Urinary bladder (tissue), 4 donors: ENCODE data around the gene FCER2. TPM values are rescaled to one million over a fixed set of nuclear protein-coding genes. Genes with fewer than 3 reads are reported as not detected.
A peak's percentile ranks its signal among the peaks of the same experiment; 100 is the strongest.

Experiments
- DNase-seq: peaks from one replicate; pipeline ENCODE4 v3.0.0-alpha.2; 2015; ENCODE audit errors: extremely low spot score
- H3K27ac ChIP-seq: one replicate; pipeline ENCODE4 v1.5.1; 2013; ENCODE audit warnings: low read depth, mild to moderate bottlenecking, moderate library complexity
- H3K36me3 ChIP-seq: one replicate; pipeline ENCODE4 v1.6.1; 2013; ENCODE audit warnings: mild to moderate bottlenecking, moderate library complexity; ENCODE audit not compliant: insufficient read depth
- H3K4me1 ChIP-seq: one replicate; pipeline ENCODE4 v1.6.1; 2013; ENCODE audit warnings: mild to moderate bottlenecking, moderate library complexity; ENCODE audit not compliant: insufficient read depth
- H3K4me3 ChIP-seq: one replicate; pipeline ENCODE4 v1.5.1; 2013; ENCODE audit warnings: low read depth, low read length
- WGBS: extraction: QIAGEN DNeasy Blood & Tissue Kit; methylation state at CpG from one replicate; pipeline ENCODE4 v1.1.7; 2013; 5-methylcytosine and 5-hydroxymethylcytosine counted together
- polyA plus RNA-seq: library from polyadenylated mRNA; stranded (reverse); fragments of 200-250 nt; gene quantifications from one replicate; pipeline ENCODE4 v1.2.3, GENCODE V29; 2013
- total RNA-seq: library from RNA; depleted of rRNA; stranded (reverse); fragments of >200 nt; gene quantifications from one replicate; pipeline ENCODE4 v1.2.3, GENCODE V29; 2014
- donor health status: healthy with polysubstance abuse.
- donor health status: healthy.

The FCER2 gene
- total and polyA plus RNA-seq, 2 donors, result 0.21 to 0.90 TPM

DNA sequence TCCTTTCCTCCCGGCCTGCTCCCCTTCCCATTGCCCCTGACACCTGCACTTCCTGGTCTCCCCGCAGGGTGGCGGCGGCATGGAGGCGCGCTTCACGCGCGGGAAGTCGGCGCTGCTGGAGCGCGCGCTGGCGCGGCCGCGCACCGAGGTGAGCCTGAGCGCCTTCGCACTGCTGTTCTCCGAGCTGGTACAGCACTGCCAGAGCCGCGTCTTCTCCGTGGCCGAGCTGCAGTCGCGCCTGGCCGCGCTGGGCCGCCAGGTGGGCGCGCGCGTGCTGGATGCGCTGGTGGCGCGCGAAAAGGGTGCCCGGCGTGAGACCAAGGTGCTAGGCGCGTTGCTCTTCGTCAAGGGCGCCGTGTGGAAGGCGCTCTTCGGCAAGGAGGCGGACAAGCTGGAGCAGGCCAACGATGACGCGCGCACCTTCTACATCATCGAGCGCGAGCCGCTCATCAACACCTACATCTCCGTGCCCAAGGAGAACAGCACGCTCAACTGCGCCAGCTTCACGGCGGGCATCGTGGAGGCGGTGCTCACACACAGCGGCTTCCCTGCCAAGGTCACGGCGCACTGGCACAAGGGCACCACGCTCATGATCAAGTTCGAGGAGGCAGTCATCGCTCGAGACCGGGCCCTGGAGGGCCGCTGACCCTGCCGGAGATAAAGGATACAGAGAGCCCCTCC, 19.6 kb downstream of the FCER2 start:
- Histone ChIP-seq H3K4me1 (no peaks in the 10 kb centered on the region), H3K36me3 (no peaks in the 10 kb centered on the region), H3K27ac (no peak overlapping the region), H3K4me3 (no peak overlapping the region)
- WGBS, result 71% methylated on average over 74 of the region's 74 CpGs
- DNase-seq, result no peak

DNA sequence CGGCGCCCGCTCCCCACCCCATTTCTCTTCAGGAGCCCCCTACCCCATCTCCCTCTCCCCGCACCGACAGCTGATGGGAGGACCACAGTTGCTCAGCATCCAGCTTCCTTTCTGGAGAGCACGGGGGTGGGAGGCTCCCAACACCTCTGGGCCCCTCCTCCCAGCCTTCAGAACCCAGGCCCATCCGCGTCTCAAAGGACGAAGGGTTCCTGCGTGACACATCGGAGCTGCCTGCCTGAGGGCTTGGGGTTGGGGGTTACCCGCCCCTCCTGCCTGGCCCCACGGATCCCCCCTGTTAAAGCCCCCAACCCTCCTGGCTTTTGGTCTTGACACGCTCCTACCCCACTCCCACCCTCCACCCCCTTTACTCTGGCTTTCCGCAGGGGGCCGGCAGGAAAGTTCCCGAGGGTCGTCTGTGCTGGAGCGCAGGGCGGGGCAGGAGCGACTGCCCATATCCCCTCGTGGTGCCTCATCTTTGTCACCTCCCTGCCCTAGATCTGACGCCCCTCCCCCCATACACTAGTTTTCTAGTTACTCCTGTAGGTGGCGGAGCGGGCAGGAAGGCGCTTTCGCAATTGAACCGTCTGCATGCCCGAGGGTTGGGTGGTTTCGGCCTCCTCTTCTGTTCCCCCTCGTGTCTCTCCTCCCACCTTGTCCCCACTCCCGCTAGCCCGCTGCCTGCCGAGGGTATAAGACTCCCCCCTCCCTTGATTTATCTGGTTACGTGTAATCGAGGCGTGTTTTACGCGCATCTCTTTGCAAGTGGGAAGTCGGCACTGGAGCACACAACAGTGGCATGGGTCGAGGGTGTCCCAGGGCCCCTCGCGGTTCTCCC, 20.4 kb downstream of the FCER2 start:
- Histone ChIP-seq H3K27ac (no peak overlapping the region), H3K4me1 (no peaks in the 10 kb centered on the region), H3K4me3 (peak overlapping the region; percentile 95), H3K36me3 (no peaks in the 10 kb centered on the region)
- peak; percentile 36 for DNase-seq
- 4% methylated on average over 43 of the region's 43 CpGs for WGBS

DNA sequence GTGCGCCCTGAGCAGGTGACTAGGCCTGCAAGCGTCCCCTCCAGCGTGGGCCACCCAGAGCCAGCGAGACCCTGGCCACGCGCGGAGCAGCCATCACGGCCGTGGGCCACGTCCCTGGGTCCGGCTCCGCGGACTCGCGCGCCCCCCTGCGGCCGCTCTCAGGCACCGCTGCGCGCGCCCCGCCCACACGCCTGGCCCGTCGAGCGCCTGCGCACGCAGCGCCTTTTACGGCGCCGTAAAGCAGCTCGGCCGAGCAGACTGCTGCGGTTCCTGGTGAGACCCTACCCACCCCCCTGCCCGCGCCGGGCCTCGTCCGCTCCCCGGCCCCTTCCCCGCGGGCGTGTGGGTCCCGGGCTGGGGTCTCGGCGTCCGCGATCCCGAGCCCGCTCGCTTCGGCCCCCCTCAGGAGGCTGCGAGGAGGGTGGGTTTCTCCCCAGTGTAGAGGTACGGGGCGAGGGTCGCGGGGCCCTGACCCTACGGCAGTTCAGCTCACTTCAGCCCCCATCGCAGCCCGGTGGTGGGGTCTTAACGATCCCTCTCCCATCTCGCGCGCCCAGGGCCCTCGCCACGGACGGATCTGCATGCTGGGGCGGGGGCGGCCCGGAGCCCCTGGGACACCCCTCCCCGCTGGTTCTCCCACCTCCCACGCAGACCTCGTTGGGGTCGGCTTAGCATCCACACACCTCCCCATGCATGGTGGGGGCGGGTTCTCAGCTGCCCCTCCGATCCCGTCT, 21.2 kb downstream of the FCER2 start, which contains the start of gene TRAPPC5:
Gene TRAPPC5 (plus strand): TSS at position 228 of the 734 bp plus-strand sequence. CDS start 1,421 bp downstream, outside the sequence.
- H3K4me3 ChIP-seq, result peak within 1 kb of the TSS; percentile 95
- H3K36me3 ChIP-seq, result no peaks in the 10 kb centered on the region
- peak within 1 kb of the TSS; percentile 79 for H3K27ac ChIP-seq
- under 1% methylated on average over 79 of the region's 79 CpGs for WGBS
- no peaks in the 10 kb centered on the region for H3K4me1 ChIP-seq
- DNase-seq, result peak; percentile 41

DNA sequence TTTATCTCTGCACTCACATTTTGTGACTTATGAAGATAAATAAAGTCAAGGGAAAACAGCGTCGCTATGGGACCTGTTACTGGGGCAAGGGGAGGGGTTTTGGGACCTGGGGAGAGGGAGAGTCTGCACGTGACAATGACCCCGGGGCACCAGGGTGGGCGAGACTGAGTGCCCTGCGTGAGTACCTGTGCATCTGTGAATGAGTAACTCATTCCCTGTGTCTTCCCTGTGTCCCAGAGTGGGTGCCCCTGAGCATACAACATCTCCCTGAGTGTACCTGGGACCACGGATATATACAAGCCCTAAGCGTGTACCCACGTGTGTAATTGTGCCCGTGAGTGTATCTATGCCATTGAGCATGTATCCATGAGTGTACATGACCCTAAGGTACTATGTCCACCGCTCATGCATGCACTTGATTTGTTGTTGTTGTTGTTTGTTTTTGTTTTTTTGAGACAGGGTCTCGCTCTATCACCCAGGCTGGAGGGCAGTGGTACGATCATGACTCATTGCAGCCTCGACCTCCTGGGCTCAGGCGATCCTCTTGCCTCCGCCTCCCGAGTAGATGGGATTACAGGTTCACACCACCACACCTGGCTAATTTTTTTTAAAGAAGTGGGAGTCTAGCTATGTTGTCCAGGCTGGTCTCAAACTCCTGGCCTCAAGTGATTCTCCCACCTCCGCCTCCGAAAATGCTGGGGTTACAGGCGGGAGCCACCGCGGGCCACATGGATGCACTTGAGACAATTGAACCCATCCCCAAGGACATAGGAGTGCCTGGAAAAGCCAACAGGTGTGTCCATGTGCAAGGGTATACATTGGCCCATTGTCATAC, 21.9 kb downstream of the FCER2 start:
- no peaks in the 10 kb centered on the region for H3K36me3 ChIP-seq
- no peak for DNase-seq
- no peaks in the 10 kb centered on the region for H3K4me1 ChIP-seq
- 46% methylated on average over 22 of the region's 22 CpGs for WGBS
- H3K4me3 ChIP-seq, result no peak overlapping the region
- no peak overlapping the region for H3K27ac ChIP-seq

DNA sequence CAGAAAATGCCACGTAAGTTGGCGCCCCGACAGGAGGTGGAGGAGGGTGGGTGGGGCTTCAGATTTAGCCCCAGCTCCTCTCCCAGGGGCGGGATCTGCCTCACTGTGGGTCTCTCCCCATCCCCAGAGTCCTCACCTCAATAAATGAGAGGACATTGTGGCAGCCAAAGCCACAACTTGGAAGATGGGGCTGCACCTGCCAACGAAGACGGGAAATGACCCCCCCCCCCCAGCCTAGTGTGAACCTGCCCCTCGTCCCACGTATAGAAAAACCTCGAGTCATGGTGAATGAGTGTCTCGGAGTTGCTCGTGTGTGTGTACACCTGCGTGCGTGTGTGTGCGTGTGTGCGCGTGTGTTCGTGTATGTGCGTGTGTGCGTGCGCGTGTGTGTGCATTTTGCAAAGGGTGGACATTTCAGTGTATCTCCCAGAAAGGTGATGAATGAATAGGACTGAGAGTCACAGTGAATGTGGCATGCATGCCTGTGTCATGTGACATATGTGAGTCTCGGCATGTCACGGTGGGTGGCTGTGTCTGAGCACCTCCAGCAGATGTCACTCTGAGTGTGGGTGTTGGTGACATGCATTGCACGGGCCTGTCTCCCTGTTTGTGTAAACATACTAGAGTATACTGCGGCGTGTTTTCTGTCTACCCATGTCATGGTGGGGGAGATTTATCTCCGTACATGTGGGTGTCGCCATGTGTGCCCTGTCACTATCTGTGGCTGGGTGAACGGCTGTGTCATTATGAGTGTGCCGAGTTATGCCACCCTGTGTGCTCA, 22.8 kb downstream of the FCER2 start:
- WGBS, result 54% methylated on average over 30 of the region's 30 CpGs
- DNase-seq, result no peak
- H3K27ac ChIP-seq, result no peak overlapping the region
- H3K4me1 ChIP-seq, result no peaks in the 10 kb centered on the region
- no peak overlapping the region for H3K4me3 ChIP-seq
- no peaks in the 10 kb centered on the region for H3K36me3 ChIP-seq

DNA sequence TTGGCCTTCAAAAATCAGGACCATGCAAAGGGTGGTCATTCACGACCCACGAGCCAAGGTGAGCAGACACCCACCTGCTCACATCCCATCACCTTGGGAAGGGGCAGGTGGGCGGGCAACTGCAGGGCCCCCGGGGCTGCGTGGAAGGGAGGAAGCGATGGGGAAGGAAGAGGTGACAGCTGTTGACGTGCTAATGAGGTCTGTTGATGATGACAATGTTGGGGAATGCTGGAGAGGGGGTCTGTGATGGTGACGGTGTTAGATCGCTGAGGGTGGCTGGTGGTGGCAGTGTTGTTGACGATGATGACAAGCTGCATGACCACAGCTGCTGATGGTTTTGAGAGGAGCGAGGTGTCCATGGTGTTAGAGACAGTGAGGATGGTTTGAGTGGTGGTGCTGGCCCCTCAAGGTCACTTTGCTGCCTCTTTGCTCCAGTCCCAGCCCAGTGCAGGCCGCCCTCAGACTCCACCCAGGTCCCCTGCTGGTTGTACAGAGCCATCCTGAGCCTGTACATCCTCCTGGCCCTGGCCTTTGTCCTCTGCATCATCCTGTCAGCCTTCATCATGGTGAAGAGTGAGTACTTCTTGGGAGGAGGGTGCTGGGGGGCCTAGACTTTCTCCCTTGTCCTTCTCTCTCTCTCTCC, 24.1 kb downstream of the FCER2 start:
- H3K4me1 ChIP-seq, result no peaks in the 10 kb centered on the region
- 58% methylated on average over 12 of the region's 12 CpGs for WGBS
- no peak for DNase-seq
- H3K4me3 ChIP-seq, result no peak overlapping the region
- no peaks in the 10 kb centered on the region for H3K36me3 ChIP-seq
- H3K27ac ChIP-seq, result no peak overlapping the region

DNA sequence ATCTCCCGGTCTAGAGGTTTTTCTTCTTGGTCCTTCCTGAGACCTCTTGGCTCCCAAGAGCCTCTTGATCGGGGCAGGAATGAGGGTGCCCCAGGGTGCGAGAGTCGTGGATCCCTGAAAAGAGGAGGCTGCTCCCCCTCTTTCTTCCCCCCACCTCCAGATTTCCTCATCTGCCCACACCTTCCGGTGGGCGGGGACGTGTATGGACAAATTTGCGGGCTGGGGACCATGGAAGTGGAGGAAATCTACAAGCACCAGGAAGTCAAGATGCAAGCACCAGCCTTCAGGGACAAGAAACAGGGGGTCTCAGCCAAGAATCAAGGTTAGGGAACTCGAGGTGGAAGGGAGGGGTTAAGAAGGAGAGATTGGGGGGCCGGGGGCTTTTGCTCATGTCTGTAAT, 25.1 kb downstream of the FCER2 start, which contains the start of gene MCEMP1:
Gene MCEMP1 (plus strand): TSS at position 237 of the 400 bp plus-strand sequence. CDS start 31 bp downstream, at position 268.
- no peak within 1 kb of the TSS for H3K27ac ChIP-seq
- H3K4me3 ChIP-seq, result no peak within 1 kb of the TSS
- H3K4me1 ChIP-seq, result no peaks in the 10 kb centered on the region
- DNase-seq, result no peak
- WGBS, result 44% methylated on average over 10 of the region's 10 CpGs
- no peaks in the 10 kb centered on the region for H3K36me3 ChIP-seq

DNA sequence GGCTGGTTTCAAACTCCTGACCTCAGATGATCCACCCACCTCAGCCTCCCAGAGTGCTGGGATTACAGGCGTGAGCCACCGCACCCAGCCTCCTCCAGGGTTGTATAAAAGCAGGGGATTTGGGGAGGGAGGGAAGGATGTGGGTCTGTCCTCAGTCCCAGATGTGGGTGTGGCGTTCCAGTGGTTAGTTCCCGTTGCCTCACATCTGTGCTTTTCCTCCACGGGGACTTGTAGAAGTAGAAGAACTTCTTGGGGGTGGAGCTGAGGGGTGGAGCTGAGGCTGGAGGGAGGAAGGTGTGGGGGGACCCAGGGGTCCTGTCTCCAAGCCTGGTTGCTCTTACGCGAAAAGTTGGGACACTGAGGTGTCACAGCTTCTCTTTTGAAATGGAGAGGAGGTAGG, 25.6 kb downstream of the FCER2 start:
- WGBS, result 36% methylated on average over 7 of the region's 7 CpGs
- no peak overlapping the region for H3K27ac ChIP-seq
- no peak for DNase-seq
- no peak overlapping the region for H3K4me3 ChIP-seq
- no peaks in the 10 kb centered on the region for H3K36me3 ChIP-seq
- H3K4me1 ChIP-seq, result no peaks in the 10 kb centered on the region

DNA sequence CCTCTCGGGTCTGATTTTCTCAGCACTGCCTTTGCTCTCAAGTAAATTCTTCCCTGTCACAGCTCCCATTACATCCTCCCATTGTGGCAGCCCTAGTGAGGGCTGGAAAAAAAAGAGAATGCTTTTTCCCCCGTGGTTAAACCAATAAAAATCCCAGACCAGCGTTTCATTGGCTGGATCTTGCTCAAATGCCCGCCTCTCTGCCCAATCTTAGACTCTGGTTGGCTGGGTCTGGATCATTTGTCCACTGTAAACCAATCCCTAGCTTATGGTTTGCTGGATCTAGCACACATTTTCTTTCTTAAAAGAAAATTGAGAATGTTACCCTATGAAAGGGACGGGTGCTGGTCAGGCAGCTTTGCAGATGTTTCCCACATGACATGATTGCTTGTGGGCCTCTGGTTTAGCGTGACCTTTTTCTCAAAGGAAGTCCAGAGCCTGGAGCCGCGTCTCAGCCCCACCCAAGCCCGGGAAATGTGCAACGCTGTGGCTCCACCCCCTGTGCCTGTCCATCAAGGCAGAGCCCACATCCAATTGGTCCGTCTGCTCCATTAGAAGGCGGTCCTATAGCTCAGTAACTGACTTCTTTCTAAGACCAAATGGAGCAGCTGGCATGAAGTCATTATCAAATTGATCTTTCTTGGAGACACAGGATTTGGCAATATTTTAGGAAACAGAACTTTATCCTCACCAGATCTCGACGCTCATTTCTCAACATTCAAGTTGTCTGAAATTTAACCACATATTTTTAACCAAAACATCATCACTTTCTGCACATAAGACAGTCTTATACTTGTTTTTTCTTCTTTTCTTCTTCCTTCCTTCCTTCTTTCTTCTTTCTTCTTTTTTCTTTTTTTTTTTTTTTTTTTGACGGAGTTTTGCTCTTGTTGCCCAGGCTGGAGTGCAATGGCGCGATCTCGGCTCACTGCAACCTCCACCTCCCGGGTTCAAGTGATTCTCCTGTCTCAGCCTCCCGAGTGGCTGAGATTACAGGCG, 27.6 kb downstream of the FCER2 start:
- DNase-seq, result no peak
- no peaks in the 10 kb centered on the region for H3K36me3 ChIP-seq
- WGBS, result 49% methylated on average over 21 of the region's 21 CpGs
- no peak overlapping the region for H3K4me3 ChIP-seq
- no peak overlapping the region for H3K27ac ChIP-seq
- H3K4me1 ChIP-seq, result no peaks in the 10 kb centered on the region

DNA sequence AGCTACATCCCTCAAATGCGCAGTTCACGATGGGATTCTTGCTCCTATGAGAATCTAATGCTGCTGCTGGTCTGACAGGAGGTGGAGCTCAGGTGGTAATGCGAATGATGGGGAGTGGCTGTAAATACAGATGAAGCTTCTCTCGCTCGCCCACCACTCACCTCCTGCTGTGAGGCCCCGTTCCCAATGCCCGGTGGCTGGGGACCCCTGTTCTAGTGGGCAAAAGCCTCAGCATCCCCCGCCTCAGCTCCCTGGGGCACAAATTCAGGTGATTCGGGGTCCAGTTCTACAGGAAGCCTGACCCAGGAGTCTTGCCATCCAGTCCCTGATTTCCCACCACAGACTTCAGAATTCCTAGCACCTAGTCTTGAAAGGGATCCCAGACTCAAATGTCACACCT, 29.4 kb downstream of the FCER2 start:
- Histone ChIP-seq H3K36me3 (no peaks in the 10 kb centered on the region), H3K27ac (no peak overlapping the region), H3K4me1 (no peaks in the 10 kb centered on the region), H3K4me3 (no peak overlapping the region)
- DNase-seq, result no peak
- 42% methylated on average over 9 of the region's 9 CpGs for WGBS

DNA sequence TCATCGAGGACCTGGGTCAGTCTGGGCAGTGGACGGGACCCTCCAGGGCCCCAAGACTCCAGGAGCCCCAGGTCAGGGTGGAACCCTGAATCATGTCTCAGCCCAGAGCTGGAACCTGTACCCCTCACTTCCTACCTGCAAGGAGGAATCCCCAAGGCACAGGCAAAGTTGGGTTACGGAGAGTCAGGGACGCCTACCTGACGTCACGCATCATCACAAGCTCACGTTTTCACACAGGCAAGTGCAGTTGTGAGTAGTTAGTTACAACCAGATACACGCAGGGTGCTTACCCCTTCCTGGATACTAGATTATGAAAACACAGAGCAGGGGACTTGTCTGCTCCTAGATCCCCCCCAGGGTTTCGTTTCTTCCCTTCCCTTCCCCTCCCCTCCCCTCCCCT, 31.1 kb downstream of the FCER2 start:
- Histone ChIP-seq H3K27ac (no peak overlapping the region), H3K4me1 (no peaks in the 10 kb centered on the region), H3K36me3 (no peaks in the 10 kb centered on the region), H3K4me3 (no peak overlapping the region)
- 22% methylated on average over 9 of the region's 9 CpGs for WGBS
- DNase-seq, result no peak
